Gastroesophageal sphincter (tissue), 4 donors: ENCODE measurements around the gene CDC42EP4. TPM values are rescaled to one million over a fixed set of nuclear protein-coding genes. Genes with fewer than 3 reads are reported as not detected.
A peak's percentile ranks its signal among the peaks of the same experiment; 100 is the strongest.

ENCODE experiments used
- ATAC-seq: fragments of 150-250 bp; one replicate; pipeline ENCODE4 v1.9.1; 2016; ENCODE audit warnings: mild to moderate bottlenecking, moderate library complexity
- H3K27ac ChIP-seq, 4 donors: fragments of 200-600 bp; sonication (generic) in 3 of 4; 1 replicate in 3 of 4; 2 replicates in 1 of 4; pipeline ENCODE4 v1.5.1; 2016 to 2019
- H3K27me3 ChIP-seq: fragments of 200-600 bp; sonication (generic); one replicate; pipeline ENCODE4 v1.5.1; 2019
- H3K36me3 ChIP-seq, 2 donors: fragments of 200-600 bp; sonication (generic); one replicate each; pipeline ENCODE4 v1.5.1; 2019; ENCODE audit warnings: control low read depth in 1 of 2
- H3K4me1 ChIP-seq, 3 donors: fragments of 200-600 bp; sonication (generic); 1 replicate in 2 of 3; 2 replicates in 1 of 3; pipeline ENCODE4 v1.5.1; 2016 to 2019; ENCODE audit warnings: control low read depth in 2 of 3
- H3K4me3 ChIP-seq, 2 donors: fragments of 200-600 bp; sonication (generic); one replicate each; pipeline ENCODE4 v1.5.1; 2019; ENCODE audit warnings: mild to moderate bottlenecking in 1 of 2, moderate library complexity in 1 of 2
- H3K9me3 ChIP-seq, 3 donors: fragments of 200-600 bp; sonication (generic); one replicate each; pipeline ENCODE4 v1.5.1; 2017 to 2019; ENCODE audit warnings: control low read depth in 2 of 3
- CTCF ChIP-seq, 4 experiments: fragments of 200-600 bp in 2 of 4; fragments of 450-650 bp in 2 of 4; sonication (generic) in 1 of 4; IDR thresholded peaks; one replicate each; pipeline ENCODE4 v1.5.1; 2017 to 2019; ENCODE audit warnings: antibody characterized with exemption in 4 of 4, mild to moderate bottlenecking in 2 of 4, moderate library complexity in 2 of 4
- EP300 ChIP-seq: sonication (generic); formaldehyde crosslinking; IDR thresholded peaks from one replicate; pipeline ENCODE4 v1.6.1; 2017; ENCODE audit warnings: antibody characterized with exemption, mild to moderate bottlenecking
- POLR2A ChIP-seq, 2 donors: fragments of 450-650 bp; IDR thresholded peaks; one replicate each; pipeline ENCODE4 v1.6.1; 2017; ENCODE audit warnings: antibody characterized with exemption in 2 of 2, mild to moderate bottlenecking in 2 of 2, moderate library complexity in 1 of 2
- POLR2AphosphoS5 ChIP-seq: sonication (generic); formaldehyde crosslinking; IDR thresholded peaks from one replicate; pipeline ENCODE4 v1.6.1; 2017; ENCODE audit warnings: antibody characterized with exemption
- WGBS, 2 donors: methylation state at CpG; one replicate each; pipeline ENCODE4 v1.1.5; 2018; ENCODE audit warnings: low coverage in 1 of 2; 5-methylcytosine and 5-hydroxymethylcytosine counted together
- total RNA-seq, 4 donors: library from RNA; depleted of rRNA; stranded (reverse); fragments of >200 nt; gene quantifications; one replicate each; pipeline ENCODE4 v1.1.0, GENCODE V29; 2016

CDC42EP4 gene
- total RNA-seq, 4 donors from 2014 or later, result 69.4 to 106 (median 73.0) TPM

GRCh38 chr17:73293480-73293911 lies 18.3 kb downstream of the CDC42EP4 start:
- Histone ChIP-seq H3K27ac (peak overlapping the region in 3 of 4 donors; percentile 79 to 83 (median 81)), H3K27me3 (no peaks in the 10 kb centered on the region), H3K4me3 (peak overlapping the region in 1 of 2 donors; percentile 5), H3K36me3 (peaks cover 0 to 6% of the 10 kb centered on the region in 2 donors), H3K4me1 (peaks cover 6 to 90% (median 53%) of the 10 kb centered on the region in 3 donors), H3K9me3 (no peaks in the 10 kb centered on the region)
- peak; percentile 88 for ATAC-seq
- 37% methylated on average over 5 of the region's 9 CpGs; no CpG with 5 or more reads in 1 of the 2 donors for WGBS, 2 donors
- TF ChIP-seq CTCF (IDR thresholded peaks at IDR 0.05), result no peak
- TF ChIP-seq POLR2AphosphoS5, result peak; percentile 93
- TF ChIP-seq EP300, result no peak

GRCh38 chr17:73293031-73293430 lies 18.8 kb downstream of the CDC42EP4 start:
- H3K27me3 ChIP-seq, result no peaks in the 10 kb centered on the region
- peaks cover 0 to 6% of the 10 kb centered on the region in 2 donors for H3K36me3 ChIP-seq
- WGBS, 2 donors, result 59 to 60% methylated on average over 1 to 8 of the region's 11 CpGs
- H3K9me3 ChIP-seq, result no peaks in the 10 kb centered on the region
- TF ChIP-seq CTCF (IDR thresholded peaks at IDR 0.05), result no peak
- TF ChIP-seq POLR2AphosphoS5, result no peak
- TF ChIP-seq EP300, result no peak
- no peak for TF ChIP-seq POLR2A (IDR thresholded peaks at IDR 0.05)
- H3K4me3 ChIP-seq, result peak overlapping the region in 1 of 2 donors; percentile 5
- H3K27ac ChIP-seq, result peak overlapping the region in 3 of 4 donors; percentile 79 to 83 (median 81)
- no peak for ATAC-seq
- peaks cover 6 to 90% (median 53%) of the 10 kb centered on the region in 3 donors for H3K4me1 ChIP-seq

- H3K9me3 ChIP-seq, result no peaks in the 10 kb centered on the region
- TF ChIP-seq CTCF (IDR thresholded peaks at IDR 0.05) (no peak), EP300 (no peak), POLR2AphosphoS5 (peak; percentile 56), POLR2A (IDR thresholded peaks at IDR 0.05) (no peak)
- peaks cover 0 to 6% of the 10 kb centered on the region in 2 donors for H3K36me3 ChIP-seq
- H3K4me1 ChIP-seq, result peaks cover 6 to 91% (median 61%) of the 10 kb centered on the region in 3 donors
- H3K27me3 ChIP-seq, result no peaks in the 10 kb centered on the region
- peak; percentile 11 for ATAC-seq
- H3K27ac ChIP-seq, result peak overlapping the region; percentile 4 to 83 (median 80)
- WGBS, 2 donors, result 19 to 42% methylated on average over 2 of the region's 12 CpGs
- peak overlapping the region in 1 of 2 donors; percentile 13 for H3K4me3 ChIP-seq
Measured at GRCh38 chr17:73292031-73292531, 19.7 kb downstream of the CDC42EP4 start.

GRCh38 chr17:73291260-73291801 lies 20.5 kb downstream of the CDC42EP4 start:
- peak overlapping the region in 1 of 2 donors; percentile 13 for H3K4me3 ChIP-seq
- peaks cover 0 to 9% of the 10 kb centered on the region in 2 donors for H3K36me3 ChIP-seq
- WGBS, 2 donors, result 90% methylated on average over 2 of the region's 8 CpGs; no CpG with 5 or more reads in 1 of the 2 donors
- peaks cover 7 to 95% (median 68%) of the 10 kb centered on the region in 3 donors for H3K4me1 ChIP-seq
- no peaks in the 10 kb centered on the region for H3K9me3 ChIP-seq
- H3K27me3 ChIP-seq, result no peaks in the 10 kb centered on the region
- TF ChIP-seq POLR2AphosphoS5 (peak; percentile 36), EP300 (no peak), CTCF (IDR thresholded peaks at IDR 0.05) (no peak), POLR2A (IDR thresholded peaks at IDR 0.05) (no peak)
- peak overlapping the region; percentile 4 to 83 (median 80) for H3K27ac ChIP-seq
- peak; percentile 58 for ATAC-seq
